HEK293T (cell line): Measurements from ENCODE around the gene NDUFA8.

Experiments
- BHLHE40 ChIP-seq: fragments of 450-650 bp; IDR thresholded peaks from 2 replicates; pipeline ENCODE4 v1.6.1; 2016; ENCODE audit warnings: mild to moderate bottlenecking, moderate library complexity, borderline replicate concordance
- FOXK2 ChIP-seq: fragments of 450-650 bp; IDR thresholded peaks from 2 replicates; pipeline ENCODE4 v1.6.1; 2016; ENCODE audit warnings: mild to moderate bottlenecking
- FOXM1 ChIP-seq: fragments of 450-650 bp; IDR thresholded peaks from 2 replicates; pipeline ENCODE4 v1.6.1; 2017; ENCODE audit warnings: mild to moderate bottlenecking, borderline replicate concordance
- HDGF ChIP-seq: fragments of 450-650 bp; IDR thresholded peaks from 2 replicates; pipeline ENCODE4 v1.6.1; 2017; ENCODE audit warnings: antibody characterized with exemption, borderline replicate concordance

DNA sequence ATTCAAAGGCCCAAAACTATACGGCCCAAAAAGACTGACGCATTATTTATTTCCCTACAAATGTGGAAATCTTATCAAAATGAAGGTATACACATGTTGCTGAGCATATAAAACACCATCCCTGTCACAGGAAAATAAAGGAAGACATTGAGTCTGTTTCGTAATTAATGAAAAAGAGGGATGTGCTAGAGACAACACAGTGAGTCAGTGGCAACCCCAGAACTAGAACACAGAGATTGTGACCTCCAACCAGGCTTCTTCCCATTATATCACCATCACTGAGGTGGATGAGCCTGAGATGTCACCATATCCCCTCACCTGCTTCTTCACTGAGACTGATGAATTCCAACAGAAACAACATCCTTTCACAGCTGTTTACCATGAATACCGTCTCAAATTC lies 3.8 kb downstream of the NDUFA8 start:
- TF ChIP-seq FOXK2 (no peak), BHLHE40 (no peak), FOXM1 (no peak), HDGF (no peak)
